Bronchial epithelial cell (primary cell): ENCODE data around the gene CFAP251. TPM values are rescaled to one million over a fixed set of nuclear protein-coding genes. Genes with fewer than 3 reads are reported as not detected.

Experiments used
- DNase-seq: peaks from one replicate; pipeline ENCODE4 v3.0.0-alpha.2; 2010; ENCODE audit warnings: low read depth
- FAIRE-seq: peaks from 2 replicates; lab custom pipeline; 2011; peaks lifted over from hg19 to GRCh38; lab: Jason Lieb, UNC
- H3K27me3 ChIP-seq: 2 replicates; pipeline ENCODE4 v1.5.1; 2011; ENCODE audit warnings: low read length; ENCODE audit not compliant: control insufficient read depth, insufficient read depth
- H3K36me3 ChIP-seq: 2 replicates; pipeline ENCODE4 v1.5.1; 2011; ENCODE audit warnings: low read length; ENCODE audit not compliant: control insufficient read depth, insufficient read depth
- H3K4me3 ChIP-seq: 2 replicates; pipeline ENCODE4 v1.5.1; 2011; ENCODE audit warnings: mild to moderate bottlenecking, low read depth, low read length, control low read depth
- CTCF ChIP-seq: IDR thresholded peaks from 2 replicates; pipeline ENCODE4 v1.5.1; 2011; ENCODE audit warnings: mild to moderate bottlenecking, moderate library complexity, low read length, control low read depth, inconsistent platforms; ENCODE audit not compliant: insufficient read depth, severe bottlenecking
- total RNA-seq: library from RNA; depleted of rRNA; stranded (reverse); fragments of >200 nt; gene quantifications from 2 replicates; pipeline ENCODE4 v1.2.1, GENCODE V29; 2014

Gene CFAP251
- total RNA-seq, 1 donor from 2014 or later: 13.7 TPM

DNA sequence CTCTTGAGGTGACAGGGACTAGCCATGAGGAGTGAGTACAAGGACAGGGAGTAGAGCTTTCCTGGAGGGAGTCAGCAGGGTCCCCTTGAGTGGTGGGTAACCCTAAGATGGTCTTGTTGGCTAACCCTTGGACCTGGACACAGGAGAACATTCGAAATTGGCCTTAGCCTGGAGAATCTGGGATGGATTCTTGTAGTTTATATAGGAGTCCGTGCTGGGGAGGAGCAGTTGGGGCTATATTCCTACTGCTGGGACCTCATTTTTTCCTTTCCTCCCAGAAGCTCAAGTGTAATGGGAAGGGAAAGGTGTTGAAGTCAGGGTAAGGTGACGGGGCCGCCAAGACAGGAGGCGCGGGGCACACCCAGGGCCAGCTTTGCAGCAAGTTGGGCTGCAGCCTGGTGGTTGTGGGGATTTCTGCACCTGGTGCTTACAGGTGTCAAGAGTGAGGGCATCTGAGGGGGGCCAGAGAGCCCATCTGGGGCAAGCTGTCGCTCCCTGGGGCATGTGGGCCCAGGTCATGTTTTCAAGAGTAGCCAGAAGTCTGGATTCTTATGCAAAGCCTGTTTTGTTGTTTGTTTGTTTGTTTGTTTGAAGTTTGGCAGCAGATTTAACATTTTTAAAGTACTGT is 108.4 kb downstream of the CFAP251 start:
- peak; percentile 5 for TF ChIP-seq CTCF
- FAIRE-seq (no peak), DNase-seq (no peak)
- Histone ChIP-seq H3K27me3 (no peaks in the 10 kb centered on the region), H3K36me3 (peaks cover 2% of the 10 kb centered on the region), H3K4me3 (no peak overlapping the region)

DNA sequence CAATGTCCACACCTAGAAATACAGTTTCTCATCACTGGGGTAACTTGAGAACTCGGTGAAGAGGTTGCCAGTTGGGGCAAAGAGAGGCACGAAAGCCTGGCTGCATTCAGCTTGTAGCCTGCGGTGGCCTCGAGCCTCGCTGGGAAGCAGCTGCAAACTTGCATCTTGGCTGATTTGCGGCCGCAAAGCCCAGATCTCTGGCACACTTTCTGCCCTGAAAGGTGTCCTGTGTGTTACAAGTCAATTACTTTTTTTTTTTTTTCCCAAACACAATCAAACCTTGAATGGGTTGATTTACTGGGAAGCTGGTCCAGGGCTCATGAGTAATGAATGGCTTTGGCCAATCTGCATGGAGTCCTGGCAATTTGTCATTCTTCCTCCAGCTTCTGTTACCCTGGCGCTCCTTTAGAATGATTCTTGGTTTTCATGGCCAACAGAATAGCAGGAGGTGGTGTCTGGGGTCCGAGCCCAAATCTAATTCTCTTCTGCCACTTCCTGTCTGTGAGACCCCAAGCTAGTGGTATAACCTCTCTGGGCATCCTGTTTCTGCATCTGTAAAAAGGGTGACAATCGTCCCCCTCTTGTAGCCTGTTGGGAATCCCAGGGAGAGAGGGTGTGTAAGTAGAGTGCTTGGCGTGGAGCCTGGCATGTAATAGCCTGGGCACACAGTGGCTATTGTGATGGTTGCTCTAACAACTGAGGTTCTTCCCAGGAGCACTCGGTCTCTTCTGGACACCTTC is 109.9 kb downstream of the CFAP251 start:
- Histone ChIP-seq H3K4me3 (no peak overlapping the region), H3K36me3 (peaks cover 5% of the 10 kb centered on the region), H3K27me3 (no peaks in the 10 kb centered on the region)
- no peak for TF ChIP-seq CTCF
- no peak for FAIRE-seq
- DNase-seq: peak; percentile 63

DNA sequence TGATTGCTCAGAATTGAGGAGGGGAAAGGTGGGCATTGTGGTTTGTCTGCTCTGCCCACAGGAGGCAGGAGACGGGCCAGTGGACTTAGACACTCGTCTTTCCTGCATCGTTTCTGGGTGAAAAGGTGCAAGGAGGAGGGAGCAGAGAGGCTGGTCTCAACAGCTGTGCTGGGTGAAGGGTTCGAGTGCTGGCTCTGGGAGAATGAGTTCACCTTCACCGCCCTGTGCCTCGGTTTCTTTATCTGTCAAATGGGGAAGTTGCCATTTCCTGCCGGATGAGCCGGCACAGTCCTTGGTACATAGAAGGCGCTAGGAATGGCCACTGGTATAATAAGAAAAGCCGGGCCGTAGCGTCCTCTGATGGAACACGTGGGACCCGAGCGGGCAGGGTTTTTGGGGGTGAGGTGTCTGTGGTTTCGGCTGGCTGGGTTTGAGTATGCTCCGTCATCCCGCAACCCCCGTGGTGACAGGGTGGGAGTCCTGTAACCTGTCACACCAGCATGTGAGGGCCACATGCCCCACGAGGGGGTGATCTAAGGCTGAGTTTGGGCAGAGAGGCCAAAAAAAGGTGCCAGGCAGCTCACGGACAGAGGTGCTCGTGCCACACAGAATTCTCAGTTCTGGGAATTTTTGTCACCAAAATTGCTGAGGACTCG is 110.6 kb downstream of the CFAP251 start:
- DNase-seq (no peak), FAIRE-seq (no peak)

GRCh38 chr12:122029620-122030423 is 111.4 kb downstream of the CFAP251 start:
- no peak for FAIRE-seq
- H3K27me3 ChIP-seq: no peaks in the 10 kb centered on the region
- peaks cover 5% of the 10 kb centered on the region for H3K36me3 ChIP-seq
- no peak overlapping the region for H3K4me3 ChIP-seq
- peak; percentile 62 for DNase-seq
- no peak for TF ChIP-seq CTCF

More for the DNA sequence above, 110.6 kb downstream of the CFAP251 start:
- Histone ChIP-seq H3K4me3 (no peak overlapping the region), H3K27me3 (no peaks in the 10 kb centered on the region), H3K36me3 (peaks cover 5% of the 10 kb centered on the region)
- no peak for TF ChIP-seq CTCF

DNA sequence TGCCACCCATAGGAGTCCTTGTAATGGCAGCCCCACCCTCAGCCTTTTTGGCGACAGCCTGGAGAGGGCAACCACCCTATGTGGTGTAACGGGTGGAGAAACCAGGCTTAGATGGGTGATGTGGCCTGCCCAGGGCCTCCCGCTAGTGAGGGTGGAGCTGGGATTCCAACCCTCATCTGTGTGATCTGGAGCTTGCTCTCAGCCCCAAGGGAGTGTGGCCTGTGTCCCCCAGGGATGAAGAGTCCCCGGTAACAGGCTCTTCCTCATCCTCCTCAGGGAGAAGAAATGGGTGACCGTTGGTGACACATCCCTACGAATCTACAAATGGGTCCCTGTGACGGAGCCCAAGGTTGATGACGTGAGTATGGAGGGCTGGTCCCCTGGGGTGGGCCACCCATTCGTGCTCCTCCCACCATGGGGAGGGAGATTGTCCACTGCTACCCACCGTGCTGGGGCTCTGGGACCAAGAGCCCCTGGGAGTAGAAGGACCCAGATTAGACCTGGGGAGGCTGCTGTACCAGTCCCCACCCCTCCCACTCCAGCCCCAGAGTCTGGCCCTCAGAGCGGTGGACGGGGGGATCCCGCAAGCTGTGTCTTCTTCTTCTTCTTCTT is 112.1 kb downstream of the CFAP251 start:
- Histone ChIP-seq H3K36me3 (peaks cover 5% of the 10 kb centered on the region), H3K4me3 (no peak overlapping the region), H3K27me3 (no peaks in the 10 kb centered on the region)
- no peak for TF ChIP-seq CTCF
- DNase-seq (no peak), FAIRE-seq (no peak)
